ENCODE measurements around the gene RERE. TPM values are rescaled to one million over a fixed set of nuclear protein-coding genes. Genes with fewer than 3 reads are reported as not detected.

RERE gene
- total RNA-seq, 1 experiment from 2014 or later = 13.1 TPM

DNA sequence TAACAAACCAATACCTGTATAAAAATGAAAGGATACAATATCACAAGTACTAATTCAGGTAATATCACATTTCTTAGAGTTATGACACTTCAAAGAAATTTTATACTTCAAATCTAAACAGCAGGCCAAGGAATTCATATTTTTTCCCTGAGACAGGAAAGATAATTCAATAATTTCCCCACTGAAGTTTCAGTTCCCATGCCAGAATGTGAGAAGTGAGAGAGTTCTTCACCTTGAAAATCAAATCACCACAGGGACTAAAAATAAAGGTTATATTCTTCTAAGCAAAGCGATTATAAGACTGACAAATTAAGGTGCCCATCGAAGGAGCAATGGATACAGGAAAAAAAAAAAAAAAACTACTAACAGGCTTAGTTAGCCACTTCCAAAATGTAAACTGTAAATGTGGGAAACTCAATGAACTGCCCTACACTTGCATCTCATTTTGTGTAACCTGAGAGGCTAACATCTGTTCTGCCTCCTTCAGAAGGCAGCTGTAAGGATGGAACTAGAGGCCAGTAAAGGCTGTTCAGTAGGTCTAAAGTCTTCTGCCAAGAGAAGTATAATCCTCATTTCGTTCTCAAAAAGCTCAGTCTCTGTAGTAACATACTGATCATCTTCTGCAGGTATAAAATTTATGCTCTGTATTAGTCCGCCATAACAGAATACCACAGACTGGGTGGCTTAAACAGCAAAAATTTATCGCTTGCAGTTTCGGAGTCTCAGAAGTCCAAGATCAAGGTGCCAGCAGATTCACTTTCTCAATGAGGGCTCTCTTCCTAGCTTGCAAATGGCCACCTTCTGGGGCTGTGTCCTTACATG is 127.8 kb downstream of the RERE start:
- DNase-seq (ENCODE audit: low read depth) = no peak

DNA sequence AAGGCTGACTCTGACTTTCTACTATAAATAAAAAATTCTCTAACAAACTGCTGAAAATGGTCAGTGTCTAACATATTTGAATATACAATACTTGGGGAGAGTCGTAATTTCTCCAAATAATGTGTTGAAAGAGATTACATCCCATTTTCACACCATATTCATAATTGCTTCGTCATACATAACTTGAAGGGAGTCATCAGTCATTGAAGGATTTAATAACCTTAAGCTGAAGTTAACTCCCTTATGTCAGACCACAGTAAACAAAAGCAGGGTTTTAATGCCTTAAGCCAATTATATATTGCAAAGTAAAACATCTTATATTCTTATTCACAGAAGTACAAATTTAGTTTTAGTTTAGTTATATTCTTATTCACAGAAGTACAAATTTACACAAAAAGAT is 129.9 kb downstream of the RERE start:
- no peak for DNase-seq (ENCODE audit: low read depth)

- no peak for DNase-seq (ENCODE audit: low read depth)
These were observed 130.4 kb downstream of the RERE start for GRCh38 chr1:8687039-8687438.

- no peak for DNase-seq (ENCODE audit: low read depth)
These were observed 132.0 kb downstream of the RERE start for GRCh38 chr1:8685463-8685862.

GRCh38 chr1:8684590-8684989 is 132.8 kb downstream of the RERE start:
- DNase-seq (ENCODE audit: low read depth) = no peak

GRCh38 chr1:8682573-8682972 is 134.9 kb downstream of the RERE start:
- DNase-seq (ENCODE audit: low read depth) = no peak

DNA sequence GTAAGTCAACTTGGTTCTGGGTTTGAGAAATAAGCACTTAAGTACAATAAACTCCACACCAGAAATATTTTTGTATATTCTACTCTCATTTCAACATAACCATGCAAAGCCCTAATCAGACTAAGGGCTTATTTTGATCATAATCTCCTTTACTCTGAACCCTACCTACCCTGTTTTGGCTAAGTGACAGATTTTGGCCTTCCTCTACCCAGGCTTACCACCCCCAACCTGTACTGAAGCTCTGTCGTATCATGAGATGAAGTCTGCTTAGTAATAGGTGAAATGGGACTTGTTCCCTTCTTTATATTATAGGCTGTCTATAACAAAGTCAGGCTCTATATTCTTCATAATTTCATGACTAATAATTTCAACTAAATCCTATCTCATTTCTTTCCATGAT is 135.5 kb downstream of the RERE start:
- no peak for DNase-seq (ENCODE audit: low read depth)

GRCh38 chr1:8680664-8681650 is 136.5 kb downstream of the RERE start:
- DNase-seq (ENCODE audit: low read depth) = no peak

- no peak for DNase-seq (ENCODE audit: low read depth)
These were observed 137.3 kb downstream of the RERE start for GRCh38 chr1:8679929-8680663.

DNA sequence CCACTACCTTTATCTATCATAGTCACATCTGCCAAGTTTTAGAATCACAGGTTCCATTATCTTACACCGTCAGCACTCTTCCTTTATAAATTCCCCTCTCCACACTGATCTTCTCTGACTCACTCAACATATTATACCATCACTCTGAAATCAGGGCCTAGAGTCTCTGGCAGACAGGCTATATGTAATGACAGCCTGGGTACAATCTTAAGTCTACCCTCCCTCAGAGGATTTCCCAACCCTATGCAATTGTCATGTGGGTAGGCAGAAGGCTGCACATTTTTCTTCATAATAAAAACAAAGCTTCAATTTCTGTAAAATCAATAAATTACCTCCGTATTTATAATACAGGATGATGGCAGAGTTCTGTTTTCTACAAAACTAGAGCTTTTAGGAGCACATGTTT is 138.0 kb downstream of the RERE start:
- no peak for DNase-seq (ENCODE audit: low read depth)

DNA sequence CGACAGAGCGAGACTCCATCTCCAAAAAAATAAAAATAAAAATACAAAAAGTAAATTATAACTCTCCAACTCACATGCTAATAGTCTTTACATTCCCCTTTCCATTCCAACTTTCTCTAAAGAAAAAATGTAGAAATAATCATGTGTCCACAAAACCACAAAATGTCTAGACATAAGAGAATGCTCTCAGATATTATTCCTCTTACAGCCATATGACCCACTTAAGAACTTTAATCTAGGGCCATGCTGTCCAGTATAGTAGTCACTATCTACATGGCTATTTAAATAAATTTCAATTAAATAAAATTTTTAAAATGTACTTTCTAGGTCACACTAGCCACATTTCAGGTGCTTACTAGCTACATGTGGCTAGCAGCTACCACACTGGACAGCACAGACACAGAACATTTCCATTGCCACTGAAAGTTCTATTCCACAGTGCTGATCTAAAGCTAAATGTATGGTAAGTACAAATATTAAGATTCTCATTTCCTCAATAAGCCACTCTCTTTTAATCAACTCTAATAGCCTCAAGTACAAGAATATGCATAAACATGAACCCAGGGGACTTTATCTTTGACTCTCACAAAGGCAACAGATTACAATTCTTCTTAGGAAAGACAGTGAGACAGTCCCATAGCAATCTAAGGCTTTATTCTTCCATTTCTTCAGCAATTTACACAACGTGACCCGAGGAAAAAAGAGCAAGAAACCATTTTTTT is 138.6 kb downstream of the RERE start:
- DNase-seq (ENCODE audit: low read depth) = no peak

DNA sequence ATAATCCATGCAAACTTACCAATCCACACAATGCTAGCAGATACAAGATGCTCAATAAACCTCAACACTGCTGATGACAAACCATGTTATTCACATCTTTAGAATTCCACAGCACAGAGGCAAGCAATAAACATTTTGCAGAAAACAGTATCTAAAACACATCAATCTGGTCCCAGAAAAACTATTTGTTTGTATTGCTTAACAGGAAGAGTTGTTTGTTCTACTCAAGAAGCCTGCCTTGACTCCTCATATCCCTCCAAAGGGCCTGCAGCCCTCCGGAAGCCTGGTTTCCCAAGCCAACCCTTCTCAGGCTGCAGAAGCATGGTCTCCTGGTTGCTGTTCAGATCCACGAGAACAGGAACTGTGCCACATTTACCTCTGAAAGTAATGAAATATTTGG is 139.7 kb downstream of the RERE start:
- DNase-seq (ENCODE audit: low read depth) = no peak

GRCh38 chr1:8676813-8677212 is 140.6 kb downstream of the RERE start:
- no peak for DNase-seq (ENCODE audit: low read depth)

DNA sequence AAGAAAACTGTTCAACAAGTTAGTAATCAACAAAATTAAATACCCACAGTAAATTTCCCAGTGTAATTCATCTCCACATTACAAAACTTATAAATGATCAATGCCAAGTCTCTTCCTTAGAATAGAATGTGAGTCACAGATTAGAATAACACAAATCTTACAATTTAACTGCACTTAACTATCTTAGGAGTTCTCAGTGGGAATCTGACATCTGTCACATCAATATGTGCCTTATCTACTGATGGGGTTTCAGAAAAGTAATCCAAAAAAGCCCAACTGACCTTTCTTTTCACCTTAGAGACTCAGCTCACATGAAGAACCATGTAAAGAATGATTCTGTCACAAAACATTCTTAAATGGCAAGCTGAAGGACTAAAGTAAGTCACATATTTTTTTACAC is 141.4 kb downstream of the RERE start:
- DNase-seq (ENCODE audit: low read depth) = no peak

- peak; percentile 53 for DNase-seq (ENCODE audit: low read depth)
These were observed 142.5 kb downstream of the RERE start for GRCh38 chr1:8674912-8675311.

DNA sequence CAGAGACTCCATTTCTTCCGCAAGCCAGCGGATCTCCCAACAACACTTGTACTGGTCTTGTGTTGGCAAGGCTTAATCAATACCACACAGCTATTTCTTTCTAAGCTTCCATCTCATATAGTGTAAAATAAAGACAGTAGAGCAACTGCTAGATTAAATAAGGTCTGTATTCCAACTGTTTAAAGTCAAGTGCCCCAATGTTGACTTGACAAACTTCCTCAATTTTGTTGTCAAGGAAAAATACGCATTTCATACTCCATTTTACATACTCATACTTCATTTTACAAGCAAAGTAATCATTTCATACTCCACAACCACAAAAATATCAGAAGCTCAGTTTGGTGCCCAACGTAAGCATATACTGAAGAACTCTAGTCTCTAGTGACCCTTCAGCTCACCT is 143.0 kb downstream of the RERE start:
- no peak for DNase-seq (ENCODE audit: low read depth)

GRCh38 chr1:8671306-8671917 is 146.0 kb downstream of the RERE start:
- peak; percentile 64 for DNase-seq (ENCODE audit: low read depth)

- no peak for DNase-seq (ENCODE audit: low read depth)
These were observed 147.0 kb downstream of the RERE start for GRCh38 chr1:8670371-8670818.

DNA sequence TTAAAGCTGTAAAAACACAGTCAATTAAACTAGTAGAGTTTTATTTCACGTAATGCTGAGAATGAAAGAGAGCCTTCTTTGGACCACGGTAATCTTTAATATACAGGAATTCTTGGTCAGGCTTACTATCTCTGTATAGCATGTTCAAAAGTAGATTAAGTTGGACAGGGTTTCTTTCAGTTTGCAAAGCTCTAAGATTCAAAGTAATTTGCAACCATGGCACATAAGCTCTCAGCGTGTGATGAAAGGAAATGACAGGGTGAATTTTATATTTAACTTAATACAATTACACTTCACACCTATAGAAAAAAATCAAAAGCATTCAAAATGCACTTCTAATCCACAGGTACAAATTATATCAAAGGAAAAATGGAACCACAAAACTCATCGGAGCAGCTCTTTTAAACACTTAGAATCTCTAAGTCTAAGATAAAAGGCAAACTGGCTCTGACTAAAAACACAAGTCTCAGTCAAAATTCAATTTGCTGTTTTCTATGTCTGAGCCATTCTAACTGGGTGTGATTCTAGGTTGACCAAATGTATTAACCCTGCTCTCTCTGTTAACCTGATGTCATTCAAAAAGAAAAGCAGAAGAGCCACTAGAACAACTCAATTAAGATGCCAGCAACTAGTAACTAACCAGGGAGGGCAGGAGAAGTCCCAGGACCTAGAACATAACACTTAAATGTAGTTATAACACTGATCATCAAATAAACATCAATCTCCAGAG is 147.7 kb downstream of the RERE start:
- DNase-seq (ENCODE audit: low read depth) = no peak

All from M059J (cell line).